Measurements from ENCODE around the gene GJB5. TPM values are rescaled to one million over a fixed set of nuclear protein-coding genes. Genes with fewer than 3 reads are reported as not detected.

The GJB5 gene
- total RNA-seq, 4 donors from 2014 or later, result 1.9 TPM; not detected in 3

- Histone ChIP-seq H3K4me3 (peak overlapping the region in 1 of 2 donors; percentile 49), H3K27me3 (peaks cover 44% of the 10 kb centered on the region), H3K36me3 (peaks cover 0 to 35% of the 10 kb centered on the region in 2 donors), H3K27ac (peak overlapping the region in 1 of 4 donors; percentile 62), H3K4me1 (peaks cover 0 to 13% (median 0%) of the 10 kb centered on the region in 3 donors), H3K9me3 (peaks cover 0 to 5% (median 0%) of the 10 kb centered on the region in 3 donors)
- WGBS, 2 donors (ENCODE audit: low coverage in 1 of 2), result no CpG with 5 or more reads among the region's 12 CpGs
- TF ChIP-seq POLR2A (IDR thresholded peaks at IDR 0.05) (no peak), CTCF (IDR thresholded peaks at IDR 0.05) (no peak), POLR2AphosphoS5 (IDR thresholded peaks at IDR 0.05) (no peak), EP300 (IDR thresholded peaks at IDR 0.05) (no peak)
- no peak for ATAC-seq
These were observed 39.9 kb downstream of the GJB5 start for GRCh38 chr1:34794790-34795180.

- Histone ChIP-seq H3K4me1 (peaks cover 0 to 13% (median 0%) of the 10 kb centered on the region in 3 donors), H3K27ac (peak overlapping the region in 1 of 4 donors; percentile 26), H3K9me3 (no peaks in the 10 kb centered on the region), H3K36me3 (peaks cover 0 to 35% of the 10 kb centered on the region in 2 donors), H3K27me3 (peaks cover 36% of the 10 kb centered on the region), H3K4me3 (peak overlapping the region in 1 of 2 donors; percentile 49)
- WGBS, 2 donors (ENCODE audit: low coverage in 1 of 2), result 64 to 83% methylated on average over 1 to 5 of the region's 6 CpGs
- TF ChIP-seq POLR2A (IDR thresholded peaks at IDR 0.05) (no peak), CTCF (IDR thresholded peaks at IDR 0.05) (no peak), POLR2AphosphoS5 (IDR thresholded peaks at IDR 0.05) (no peak), EP300 (IDR thresholded peaks at IDR 0.05) (no peak)
- no peak for ATAC-seq
These were observed 41.1 kb downstream of the GJB5 start for GRCh38 chr1:34795916-34796315.

- H3K27ac ChIP-seq, result peak overlapping the region in 1 of 4 donors; percentile 26
- H3K9me3 ChIP-seq, result no peaks in the 10 kb centered on the region
- H3K27me3 ChIP-seq, result peaks cover 28% of the 10 kb centered on the region
- TF ChIP-seq POLR2AphosphoS5 (IDR thresholded peaks at IDR 0.05) (no peak), POLR2A (IDR thresholded peaks at IDR 0.05) (no peak), CTCF (IDR thresholded peaks at IDR 0.05) (no peak), EP300 (IDR thresholded peaks at IDR 0.05) (no peak)
- H3K4me3 ChIP-seq, result peak overlapping the region in 1 of 2 donors; percentile 49
- H3K36me3 ChIP-seq, result peaks cover 0 to 35% of the 10 kb centered on the region in 2 donors
- peaks cover 0 to 13% (median 0%) of the 10 kb centered on the region in 3 donors for H3K4me1 ChIP-seq
- ATAC-seq, result no peak
- 60 to 71% methylated on average over 4 to 6 of the region's 6 CpGs for WGBS, 2 donors (ENCODE audit: low coverage in 1 of 2)
These were observed 42.1 kb downstream of the GJB5 start for GRCh38 chr1:34796990-34797389.

GRCh38 chr1:34800214-34800613, 45.4 kb downstream of the GJB5 start:
- Histone ChIP-seq H3K4me3 (no peak overlapping the region), H3K27ac (no peak overlapping the region), H3K9me3 (no peaks in the 10 kb centered on the region), H3K4me1 (no peaks in the 10 kb centered on the region), H3K36me3 (peaks cover 0 to 25% of the 10 kb centered on the region in 2 donors), H3K27me3 (no peaks in the 10 kb centered on the region)
- 83 to 92% methylated on average over 6 of the region's 6 CpGs for WGBS, 2 donors (ENCODE audit: low coverage in 1 of 2)
- no peak for ATAC-seq
- TF ChIP-seq CTCF (IDR thresholded peaks at IDR 0.05) (no peak), POLR2A (IDR thresholded peaks at IDR 0.05) (no peak), POLR2AphosphoS5 (IDR thresholded peaks at IDR 0.05) (no peak), EP300 (IDR thresholded peaks at IDR 0.05) (no peak)

- 94 to 97% methylated on average over 2 to 3 of the region's 3 CpGs for WGBS, 2 donors (ENCODE audit: low coverage in 1 of 2)
- no peak for ATAC-seq
- H3K27me3 ChIP-seq, result no peaks in the 10 kb centered on the region
- TF ChIP-seq CTCF (IDR thresholded peaks at IDR 0.05) (no peak), EP300 (IDR thresholded peaks at IDR 0.05) (no peak), POLR2AphosphoS5 (IDR thresholded peaks at IDR 0.05) (no peak), POLR2A (IDR thresholded peaks at IDR 0.05) (no peak)
- peaks cover 0 to 12% of the 10 kb centered on the region in 2 donors for H3K36me3 ChIP-seq
- no peak overlapping the region for H3K27ac ChIP-seq
- no peaks in the 10 kb centered on the region for H3K4me1 ChIP-seq
- H3K4me3 ChIP-seq, result no peak overlapping the region
- no peaks in the 10 kb centered on the region for H3K9me3 ChIP-seq
These were observed 48.9 kb downstream of the GJB5 start for GRCh38 chr1:34803770-34804169.
